GM23338 (cell line): ENCODE measurements around the gene CLNK.

Experiments used
- CREB1 ChIP-seq: fragments of 250-450 bp; sonication (Bioruptor Pico); IDR thresholded peaks from 2 replicates; pipeline ENCODE4 v1.5.0; 2020; ENCODE audit warnings: low read depth, mild to moderate bottlenecking, moderate library complexity
- EZH2 ChIP-seq: fragments of 200-600 bp; sonication (generic); IDR thresholded peaks from one replicate; pipeline ENCODE4 v1.8.0; 2017; ENCODE audit warnings: antibody characterized with exemption, mild to moderate bottlenecking, low read depth; ENCODE audit not compliant: unreplicated experiment
- EZH2phosphoT487 ChIP-seq: fragments of 200-600 bp; sonication (generic); IDR thresholded peaks from one replicate; pipeline ENCODE4 v1.8.1; 2018; ENCODE audit warnings: antibody characterized with exemption; ENCODE audit not compliant: unreplicated experiment
- JUNB ChIP-seq: IDR thresholded peaks from one replicate; pipeline ENCODE4 v1.6.1; 2016; ENCODE audit warnings: antibody characterized with exemption; ENCODE audit not compliant: unreplicated experiment
- NANOG ChIP-seq: IDR thresholded peaks from 2 replicates; pipeline ENCODE4 v1.6.1; 2016; ENCODE audit warnings: antibody characterized with exemption, borderline replicate concordance
- POLR2AphosphoS5 ChIP-seq: IDR thresholded peaks from 2 replicates; pipeline ENCODE4 v1.6.1; 2016; ENCODE audit warnings: antibody characterized with exemption, low read depth
- STAT1 ChIP-seq: IDR thresholded peaks from one replicate; pipeline ENCODE4 v1.6.1; 2016; ENCODE audit warnings: antibody characterized with exemption; ENCODE audit not compliant: unreplicated experiment
- ZNF114 ChIP-seq: fragments of 250-450 bp; sonication (Bioruptor Pico); IDR thresholded peaks from 2 replicates; pipeline ENCODE4 v1.5.0; 2020; ENCODE audit warnings: mild to moderate bottlenecking, moderate library complexity
- ZNF331 ChIP-seq: fragments of 250-450 bp; sonication (Bioruptor Pico); IDR thresholded peaks from 2 replicates; pipeline ENCODE4 v1.5.0; 2020; ENCODE audit warnings: low read depth, mild to moderate bottlenecking, moderate library complexity
- TF ChIP-seq, protein P1 (sequence below), 2 experiments: fragments of 200-600 bp in 1 of 2; sonication (generic) in 1 of 2; conservative IDR thresholded peaks; 2 replicates each; pipeline versions ENCODE4 v1.5.1 to v1.6.1; 2016 to 2017; ENCODE audit warnings: antibody characterized with exemption in 2 of 2, low read depth in 2 of 2, mild to moderate bottlenecking in 2 of 2, moderate library complexity in 1 of 2
- TF ChIP-seq, protein P2 (sequence below): IDR thresholded peaks from one replicate; pipeline ENCODE4 v1.6.1; 2018; ENCODE audit warnings: antibody characterized with exemption; ENCODE audit not compliant: unreplicated experiment
- TF ChIP-seq, protein P3 (sequence below): IDR thresholded peaks from 2 replicates; pipeline ENCODE4 v1.6.1; 2016; ENCODE audit warnings: antibody characterized with exemption
- TF ChIP-seq, protein P4 (sequence below): fragments of 250-450 bp; sonication (Bioruptor Pico); IDR thresholded peaks from 2 replicates; pipeline ENCODE4 v1.5.0; 2020; ENCODE audit warnings: mild to moderate bottlenecking, moderate library complexity

DNA sequence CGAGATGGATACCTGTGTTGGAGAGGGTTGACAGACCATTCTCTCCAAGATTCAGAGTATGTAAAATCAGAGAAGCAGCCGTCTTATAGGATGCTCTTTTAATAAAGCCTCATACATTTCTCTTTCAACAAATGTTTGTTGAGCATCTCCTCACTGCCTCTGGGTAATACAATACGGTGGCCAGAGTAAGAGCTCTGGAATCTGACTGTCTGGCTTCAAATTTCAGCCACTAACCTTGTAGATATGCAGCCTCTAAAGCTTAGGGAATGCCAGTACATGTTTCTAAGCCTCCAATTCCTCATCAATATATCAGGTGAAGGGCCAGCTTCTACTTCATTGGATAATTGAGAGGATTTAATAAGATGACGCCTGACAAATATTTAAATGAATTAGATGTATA lies 61.3 kb downstream of the CLNK start:
- TF ChIP-seq, protein P1, sequence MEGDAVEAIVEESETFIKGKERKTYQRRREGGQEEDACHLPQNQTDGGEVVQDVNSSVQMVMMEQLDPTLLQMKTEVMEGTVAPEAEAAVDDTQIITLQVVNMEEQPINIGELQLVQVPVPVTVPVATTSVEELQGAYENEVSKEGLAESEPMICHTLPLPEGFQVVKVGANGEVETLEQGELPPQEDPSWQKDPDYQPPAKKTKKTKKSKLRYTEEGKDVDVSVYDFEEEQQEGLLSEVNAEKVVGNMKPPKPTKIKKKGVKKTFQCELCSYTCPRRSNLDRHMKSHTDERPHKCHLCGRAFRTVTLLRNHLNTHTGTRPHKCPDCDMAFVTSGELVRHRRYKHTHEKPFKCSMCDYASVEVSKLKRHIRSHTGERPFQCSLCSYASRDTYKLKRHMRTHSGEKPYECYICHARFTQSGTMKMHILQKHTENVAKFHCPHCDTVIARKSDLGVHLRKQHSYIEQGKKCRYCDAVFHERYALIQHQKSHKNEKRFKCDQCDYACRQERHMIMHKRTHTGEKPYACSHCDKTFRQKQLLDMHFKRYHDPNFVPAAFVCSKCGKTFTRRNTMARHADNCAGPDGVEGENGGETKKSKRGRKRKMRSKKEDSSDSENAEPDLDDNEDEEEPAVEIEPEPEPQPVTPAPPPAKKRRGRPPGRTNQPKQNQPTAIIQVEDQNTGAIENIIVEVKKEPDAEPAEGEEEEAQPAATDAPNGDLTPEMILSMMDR (conservative IDR thresholded peaks at IDR 0.05; ENCODE audit: low read depth in 2 of 2), result no peak
- TF ChIP-seq EZH2, result no peak
- TF ChIP-seq CREB1 (CRISPR knock-in tag), result no peak
- TF ChIP-seq EZH2phosphoT487, result no peak
- no peak for TF ChIP-seq POLR2AphosphoS5
- no peak for TF ChIP-seq ZNF331 (CRISPR knock-in tag)
- TF ChIP-seq, protein P2, sequence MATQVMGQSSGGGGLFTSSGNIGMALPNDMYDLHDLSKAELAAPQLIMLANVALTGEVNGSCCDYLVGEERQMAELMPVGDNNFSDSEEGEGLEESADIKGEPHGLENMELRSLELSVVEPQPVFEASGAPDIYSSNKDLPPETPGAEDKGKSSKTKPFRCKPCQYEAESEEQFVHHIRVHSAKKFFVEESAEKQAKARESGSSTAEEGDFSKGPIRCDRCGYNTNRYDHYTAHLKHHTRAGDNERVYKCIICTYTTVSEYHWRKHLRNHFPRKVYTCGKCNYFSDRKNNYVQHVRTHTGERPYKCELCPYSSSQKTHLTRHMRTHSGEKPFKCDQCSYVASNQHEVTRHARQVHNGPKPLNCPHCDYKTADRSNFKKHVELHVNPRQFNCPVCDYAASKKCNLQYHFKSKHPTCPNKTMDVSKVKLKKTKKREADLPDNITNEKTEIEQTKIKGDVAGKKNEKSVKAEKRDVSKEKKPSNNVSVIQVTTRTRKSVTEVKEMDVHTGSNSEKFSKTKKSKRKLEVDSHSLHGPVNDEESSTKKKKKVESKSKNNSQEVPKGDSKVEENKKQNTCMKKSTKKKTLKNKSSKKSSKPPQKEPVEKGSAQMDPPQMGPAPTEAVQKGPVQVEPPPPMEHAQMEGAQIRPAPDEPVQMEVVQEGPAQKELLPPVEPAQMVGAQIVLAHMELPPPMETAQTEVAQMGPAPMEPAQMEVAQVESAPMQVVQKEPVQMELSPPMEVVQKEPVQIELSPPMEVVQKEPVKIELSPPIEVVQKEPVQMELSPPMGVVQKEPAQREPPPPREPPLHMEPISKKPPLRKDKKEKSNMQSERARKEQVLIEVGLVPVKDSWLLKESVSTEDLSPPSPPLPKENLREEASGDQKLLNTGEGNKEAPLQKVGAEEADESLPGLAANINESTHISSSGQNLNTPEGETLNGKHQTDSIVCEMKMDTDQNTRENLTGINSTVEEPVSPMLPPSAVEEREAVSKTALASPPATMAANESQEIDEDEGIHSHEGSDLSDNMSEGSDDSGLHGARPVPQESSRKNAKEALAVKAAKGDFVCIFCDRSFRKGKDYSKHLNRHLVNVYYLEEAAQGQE, result no peak
- TF ChIP-seq JUNB, result no peak
- no peak for TF ChIP-seq ZNF114 (CRISPR knock-in tag)
- TF ChIP-seq, protein P3, sequence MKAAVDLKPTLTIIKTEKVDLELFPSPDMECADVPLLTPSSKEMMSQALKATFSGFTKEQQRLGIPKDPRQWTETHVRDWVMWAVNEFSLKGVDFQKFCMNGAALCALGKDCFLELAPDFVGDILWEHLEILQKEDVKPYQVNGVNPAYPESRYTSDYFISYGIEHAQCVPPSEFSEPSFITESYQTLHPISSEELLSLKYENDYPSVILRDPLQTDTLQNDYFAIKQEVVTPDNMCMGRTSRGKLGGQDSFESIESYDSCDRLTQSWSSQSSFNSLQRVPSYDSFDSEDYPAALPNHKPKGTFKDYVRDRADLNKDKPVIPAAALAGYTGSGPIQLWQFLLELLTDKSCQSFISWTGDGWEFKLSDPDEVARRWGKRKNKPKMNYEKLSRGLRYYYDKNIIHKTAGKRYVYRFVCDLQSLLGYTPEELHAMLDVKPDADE, result no peak
- no peak for TF ChIP-seq STAT1
- TF ChIP-seq, protein P4, sequence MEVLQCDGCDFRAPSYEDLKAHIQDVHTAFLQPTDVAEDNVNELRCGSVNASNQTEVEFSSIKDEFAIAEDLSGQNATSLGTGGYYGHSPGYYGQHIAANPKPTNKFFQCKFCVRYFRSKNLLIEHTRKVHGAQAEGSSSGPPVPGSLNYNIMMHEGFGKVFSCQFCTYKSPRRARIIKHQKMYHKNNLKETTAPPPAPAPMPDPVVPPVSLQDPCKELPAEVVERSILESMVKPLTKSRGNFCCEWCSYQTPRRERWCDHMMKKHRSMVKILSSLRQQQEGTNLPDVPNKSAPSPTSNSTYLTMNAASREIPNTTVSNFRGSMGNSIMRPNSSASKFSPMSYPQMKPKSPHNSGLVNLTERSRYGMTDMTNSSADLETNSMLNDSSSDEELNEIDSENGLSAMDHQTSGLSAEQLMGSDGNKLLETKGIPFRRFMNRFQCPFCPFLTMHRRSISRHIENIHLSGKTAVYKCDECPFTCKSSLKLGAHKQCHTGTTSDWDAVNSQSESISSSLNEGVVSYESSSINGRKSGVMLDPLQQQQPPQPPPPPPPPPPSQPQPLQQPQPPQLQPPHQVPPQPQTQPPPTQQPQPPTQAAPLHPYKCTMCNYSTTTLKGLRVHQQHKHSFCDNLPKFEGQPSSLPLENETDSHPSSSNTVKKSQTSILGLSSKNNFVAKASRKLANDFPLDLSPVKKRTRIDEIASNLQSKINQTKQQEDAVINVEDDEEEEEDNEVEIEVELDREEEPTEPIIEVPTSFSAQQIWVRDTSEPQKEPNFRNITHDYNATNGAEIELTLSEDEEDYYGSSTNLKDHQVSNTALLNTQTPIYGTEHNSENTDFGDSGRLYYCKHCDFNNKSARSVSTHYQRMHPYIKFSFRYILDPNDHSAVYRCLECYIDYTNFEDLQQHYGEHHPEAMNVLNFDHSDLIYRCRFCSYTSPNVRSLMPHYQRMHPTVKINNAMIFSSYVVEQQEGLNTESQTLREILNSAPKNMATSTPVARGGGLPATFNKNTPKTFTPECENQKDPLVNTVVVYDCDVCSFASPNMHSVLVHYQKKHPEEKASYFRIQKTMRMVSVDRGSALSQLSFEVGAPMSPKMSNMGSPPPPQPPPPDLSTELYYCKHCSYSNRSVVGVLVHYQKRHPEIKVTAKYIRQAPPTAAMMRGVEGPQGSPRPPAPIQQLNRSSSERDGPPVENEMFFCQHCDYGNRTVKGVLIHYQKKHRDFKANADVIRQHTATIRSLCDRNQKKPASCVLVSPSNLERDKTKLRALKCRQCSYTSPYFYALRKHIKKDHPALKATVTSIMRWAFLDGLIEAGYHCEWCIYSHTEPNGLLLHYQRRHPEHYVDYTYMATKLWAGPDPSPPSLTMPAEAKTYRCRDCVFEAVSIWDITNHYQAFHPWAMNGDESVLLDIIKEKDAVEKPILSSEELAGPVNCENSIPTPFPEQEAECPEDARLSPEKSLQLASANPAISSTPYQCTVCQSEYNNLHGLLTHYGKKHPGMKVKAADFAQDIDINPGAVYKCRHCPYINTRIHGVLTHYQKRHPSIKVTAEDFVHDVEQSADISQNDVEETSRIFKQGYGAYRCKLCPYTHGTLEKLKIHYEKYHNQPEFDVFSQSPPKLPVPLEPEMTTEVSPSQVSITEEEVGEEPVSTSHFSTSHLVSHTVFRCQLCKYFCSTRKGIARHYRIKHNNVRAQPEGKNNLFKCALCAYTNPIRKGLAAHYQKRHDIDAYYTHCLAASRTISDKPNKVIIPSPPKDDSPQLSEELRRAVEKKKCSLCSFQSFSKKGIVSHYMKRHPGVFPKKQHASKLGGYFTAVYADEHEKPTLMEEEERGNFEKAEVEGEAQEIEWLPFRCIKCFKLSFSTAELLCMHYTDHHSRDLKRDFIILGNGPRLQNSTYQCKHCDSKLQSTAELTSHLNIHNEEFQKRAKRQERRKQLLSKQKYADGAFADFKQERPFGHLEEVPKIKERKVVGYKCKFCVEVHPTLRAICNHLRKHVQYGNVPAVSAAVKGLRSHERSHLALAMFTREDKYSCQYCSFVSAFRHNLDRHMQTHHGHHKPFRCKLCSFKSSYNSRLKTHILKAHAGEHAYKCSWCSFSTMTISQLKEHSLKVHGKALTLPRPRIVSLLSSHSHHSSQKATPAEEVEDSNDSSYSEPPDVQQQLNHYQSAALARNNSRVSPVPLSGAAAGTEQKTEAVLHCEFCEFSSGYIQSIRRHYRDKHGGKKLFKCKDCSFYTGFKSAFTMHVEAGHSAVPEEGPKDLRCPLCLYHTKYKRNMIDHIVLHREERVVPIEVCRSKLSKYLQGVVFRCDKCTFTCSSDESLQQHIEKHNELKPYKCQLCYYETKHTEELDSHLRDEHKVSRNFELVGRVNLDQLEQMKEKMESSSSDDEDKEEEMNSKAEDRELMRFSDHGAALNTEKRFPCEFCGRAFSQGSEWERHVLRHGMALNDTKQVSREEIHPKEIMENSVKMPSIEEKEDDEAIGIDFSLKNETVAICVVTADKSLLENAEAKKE, result no peak
- no peak for TF ChIP-seq NANOG
